Body of pancreas (tissue), 4 donors: ENCODE measurements around the gene FAM78A.

Source experiments
- POLR2A ChIP-seq, 3 donors: fragments of 450-650 bp; IDR thresholded peaks; one replicate each; pipeline ENCODE4 v1.6.1; 2016; ENCODE audit warnings: antibody characterized with exemption in 3 of 3, mild to moderate bottlenecking in 2 of 3
- TF ChIP-seq, protein P1 (sequence below), 7 experiments: fragments of 450-650 bp in 4 of 7; fragments of 200-600 bp in 3 of 7; sonication (generic) in 3 of 7; IDR thresholded peaks; one replicate each; pipeline ENCODE4 v1.5.1; 2016 to 2019; ENCODE audit warnings: antibody characterized with exemption in 7 of 7

- TF ChIP-seq POLR2A (IDR thresholded peaks at IDR 0.05) = peak in 1 of 3 donors; percentile 36
- TF ChIP-seq, protein P1, sequence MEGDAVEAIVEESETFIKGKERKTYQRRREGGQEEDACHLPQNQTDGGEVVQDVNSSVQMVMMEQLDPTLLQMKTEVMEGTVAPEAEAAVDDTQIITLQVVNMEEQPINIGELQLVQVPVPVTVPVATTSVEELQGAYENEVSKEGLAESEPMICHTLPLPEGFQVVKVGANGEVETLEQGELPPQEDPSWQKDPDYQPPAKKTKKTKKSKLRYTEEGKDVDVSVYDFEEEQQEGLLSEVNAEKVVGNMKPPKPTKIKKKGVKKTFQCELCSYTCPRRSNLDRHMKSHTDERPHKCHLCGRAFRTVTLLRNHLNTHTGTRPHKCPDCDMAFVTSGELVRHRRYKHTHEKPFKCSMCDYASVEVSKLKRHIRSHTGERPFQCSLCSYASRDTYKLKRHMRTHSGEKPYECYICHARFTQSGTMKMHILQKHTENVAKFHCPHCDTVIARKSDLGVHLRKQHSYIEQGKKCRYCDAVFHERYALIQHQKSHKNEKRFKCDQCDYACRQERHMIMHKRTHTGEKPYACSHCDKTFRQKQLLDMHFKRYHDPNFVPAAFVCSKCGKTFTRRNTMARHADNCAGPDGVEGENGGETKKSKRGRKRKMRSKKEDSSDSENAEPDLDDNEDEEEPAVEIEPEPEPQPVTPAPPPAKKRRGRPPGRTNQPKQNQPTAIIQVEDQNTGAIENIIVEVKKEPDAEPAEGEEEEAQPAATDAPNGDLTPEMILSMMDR (IDR thresholded peaks at IDR 0.05) = no peak
Observed at GRCh38 chr9:131253891-131254491, 22.3 kb downstream of the FAM78A start.
